NCI-H2227 (cell line): ENCODE results near the gene PGBD2.
"Not testable (repeated sequence)": the region's sequence is repeated elsewhere in the genome, so short reads cannot be mapped to it uniquely, and the experiment has no call there.

Source experiments
- DNase-seq: peaks from one replicate; lab custom pipeline; 2025; ENCODE audit not compliant: unreplicated experiment; lab: John Stamatoyannopoulos, UW

Gene PGBD2

DNA sequence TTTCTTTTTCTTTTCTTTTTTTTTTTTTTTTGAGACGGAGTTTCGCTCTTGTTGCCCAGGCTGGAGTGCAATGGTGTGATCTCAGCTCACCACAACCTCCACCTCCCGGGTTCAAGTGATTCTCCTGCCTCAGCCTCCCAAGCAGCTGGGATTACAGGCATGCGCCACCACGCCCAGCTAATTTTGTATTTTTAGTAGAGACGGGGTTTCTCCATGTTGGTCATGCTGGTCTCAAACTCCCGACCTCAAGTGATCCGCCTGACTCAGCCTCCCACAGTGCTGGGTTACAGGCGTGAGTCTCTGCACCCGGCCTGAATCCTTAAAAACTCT is 16.2 kb upstream of the PGBD2 start:
- DNase-seq, result not testable (repeated sequence)

DNA sequence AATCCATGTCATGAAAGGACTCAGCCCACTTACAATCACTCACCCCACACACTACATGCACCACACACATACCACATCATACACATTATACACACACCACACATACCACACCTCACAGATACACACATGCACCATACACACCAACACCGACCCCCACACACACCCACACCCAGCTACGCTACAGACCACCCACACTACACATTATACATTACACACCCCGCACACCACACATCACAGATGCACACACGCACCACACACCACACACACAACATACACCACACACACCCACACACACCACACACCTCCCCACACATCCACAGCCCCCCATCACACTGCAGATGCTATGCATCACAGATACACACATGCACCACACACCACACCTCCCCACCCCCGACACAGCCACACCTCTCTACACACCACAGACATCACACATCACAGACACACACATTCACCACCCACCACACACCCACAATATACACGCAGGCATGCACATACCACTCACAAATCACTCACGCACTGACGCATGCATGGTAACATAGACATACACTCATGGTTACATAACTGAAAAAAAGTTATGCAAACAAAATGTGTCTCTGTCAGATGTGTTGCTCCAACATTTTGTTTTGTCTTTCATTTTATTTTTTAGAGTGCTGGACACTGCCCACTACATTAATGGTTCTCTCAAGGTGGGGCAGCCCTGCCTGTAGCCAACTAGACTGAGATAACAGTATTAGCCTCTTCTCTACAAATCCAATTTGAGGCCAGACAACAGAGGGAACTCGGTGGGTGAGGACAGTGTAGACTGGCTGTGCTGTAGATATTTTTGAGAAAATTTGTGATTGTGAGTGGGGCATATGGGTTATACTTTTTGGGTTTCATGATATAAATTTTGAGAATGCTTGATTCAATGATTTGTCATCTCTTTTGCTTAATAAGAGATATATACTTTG is 15.2 kb upstream of the PGBD2 start:
- DNase-seq, result no peak

DNA sequence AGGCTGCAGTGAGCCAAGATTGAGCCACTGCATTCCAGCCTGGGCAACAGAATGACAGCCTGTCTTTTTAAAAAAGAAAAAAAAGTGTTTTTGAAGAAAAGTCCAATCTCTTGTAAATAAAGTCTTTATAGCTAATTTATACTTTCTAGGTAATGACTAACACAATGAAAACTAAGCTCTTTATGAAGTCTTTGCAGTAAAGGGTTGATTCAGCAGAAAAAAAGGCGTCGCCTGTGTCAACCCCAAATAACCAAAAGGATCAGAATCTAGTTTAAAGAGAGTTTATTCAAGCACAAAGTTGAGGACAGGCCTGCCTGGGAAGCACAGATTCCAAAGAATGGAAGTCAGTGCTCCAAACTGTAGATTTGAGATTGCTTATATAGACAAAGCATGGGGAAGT is 14.3 kb upstream of the PGBD2 start:
- DNase-seq, result no peak

- no peak for DNase-seq
Measured at GRCh38 chr1:248892590-248892989, 13.4 kb upstream of the PGBD2 start.

- no peak for DNase-seq
Measured at GRCh38 chr1:248894837-248895236, 11.2 kb upstream of the PGBD2 start.

DNA sequence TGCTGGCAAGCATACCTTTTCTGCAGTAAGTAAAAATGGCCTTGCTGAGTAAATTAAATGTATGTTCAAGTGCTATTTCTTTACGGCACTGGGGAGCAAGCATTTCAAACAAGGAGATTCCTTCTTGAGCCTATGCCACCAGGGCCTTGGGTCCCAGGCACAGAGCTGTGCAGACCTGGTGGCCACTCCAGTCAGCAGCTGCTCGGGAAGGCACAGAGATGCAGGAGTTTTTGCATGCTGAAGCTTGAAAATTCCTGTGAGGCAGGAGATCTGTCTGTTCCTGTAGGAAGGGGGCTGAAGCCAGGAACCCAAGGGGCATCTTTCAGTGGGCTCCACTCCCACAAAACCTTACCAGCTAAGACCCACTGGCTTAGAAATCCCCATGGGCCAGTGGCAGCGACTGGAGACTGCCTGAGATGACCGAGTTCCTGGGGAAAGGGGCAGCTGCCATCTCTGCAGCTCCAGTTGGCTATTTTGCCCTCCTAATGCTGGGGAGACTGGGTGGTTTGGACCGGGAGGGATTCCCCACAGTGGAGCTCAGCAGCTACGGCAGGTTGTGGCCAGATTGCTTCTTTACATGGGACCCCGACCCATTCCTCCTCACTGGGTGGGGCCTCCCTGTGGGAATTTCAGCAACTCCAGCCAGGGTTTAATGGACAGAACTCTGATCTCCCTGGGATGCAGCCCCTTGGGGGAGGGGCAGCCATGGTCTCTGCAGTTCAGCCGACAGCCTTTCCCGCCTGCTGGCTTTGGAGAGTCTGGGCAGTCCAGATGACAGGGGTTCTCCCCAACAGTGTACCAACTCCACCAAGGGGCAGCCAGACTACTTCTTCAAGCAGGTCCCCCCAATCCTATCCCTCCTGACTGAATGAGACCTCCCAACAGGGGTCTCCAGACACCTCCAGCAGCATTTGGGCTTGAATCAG is 8.4 kb upstream of the PGBD2 start:
- DNase-seq, result no peak

- no peak for DNase-seq
Measured at GRCh38 chr1:248900637-248901036, 5.4 kb upstream of the PGBD2 start.

DNA sequence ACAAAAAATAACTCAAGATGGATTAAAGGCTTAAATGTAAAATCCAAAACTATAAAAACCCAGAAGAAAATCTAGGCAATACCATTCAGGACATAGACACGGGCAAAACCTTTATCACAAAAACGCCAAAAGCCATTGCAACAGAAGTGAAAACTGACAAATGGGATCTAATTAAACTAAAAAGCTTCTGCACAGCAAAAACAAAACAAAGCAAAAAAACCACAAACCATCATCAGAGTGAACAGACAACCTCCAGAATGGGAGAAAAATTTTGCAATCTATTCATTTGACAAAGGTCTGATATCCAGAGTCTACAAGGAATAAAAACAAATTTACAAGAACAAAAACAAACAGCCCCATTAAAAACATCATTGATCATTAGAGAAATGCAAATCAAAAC is 4.5 kb upstream of the PGBD2 start:
- DNase-seq, result no peak

DNA sequence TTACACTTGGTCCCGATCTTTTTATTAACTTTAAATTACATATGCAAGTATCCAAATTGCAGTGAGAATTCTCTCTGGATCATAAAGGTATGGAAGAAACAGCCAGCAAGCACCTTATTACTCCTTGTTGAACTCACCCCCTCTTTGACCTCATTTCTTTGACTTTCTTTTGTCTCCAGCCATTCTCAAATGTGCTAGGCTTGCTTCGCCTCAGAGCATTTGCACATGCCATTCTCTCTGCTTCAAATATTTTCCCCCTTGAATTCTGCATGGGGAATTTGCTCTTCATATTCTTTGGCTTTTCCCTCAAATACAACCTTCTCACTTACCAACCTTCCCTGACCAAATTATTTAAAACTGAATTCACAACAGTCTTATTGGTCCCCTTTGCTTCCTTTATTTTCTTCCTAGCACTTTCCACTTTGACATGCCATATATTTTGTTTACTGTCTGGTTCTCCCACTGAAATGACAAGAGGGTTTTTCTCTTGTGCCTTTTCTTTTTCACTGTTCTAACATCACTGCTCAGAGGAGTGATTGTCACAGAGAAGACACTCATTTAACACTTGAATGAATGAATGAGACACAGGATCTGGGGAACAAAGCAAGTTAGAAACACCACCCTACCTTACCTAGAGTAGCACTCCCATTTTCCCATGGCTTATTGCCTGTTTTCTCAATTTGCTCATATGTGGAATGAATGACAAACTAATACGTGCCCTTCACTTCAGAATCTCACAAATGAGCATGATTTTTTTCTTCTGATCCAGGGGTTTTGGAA is 1.4 kb upstream of the PGBD2 start:
- DNase-seq, result no peak

GRCh38 chr1:248905662-248906008 is 400 bp upstream of the PGBD2 start:
- DNase-seq, result no peak

DNA sequence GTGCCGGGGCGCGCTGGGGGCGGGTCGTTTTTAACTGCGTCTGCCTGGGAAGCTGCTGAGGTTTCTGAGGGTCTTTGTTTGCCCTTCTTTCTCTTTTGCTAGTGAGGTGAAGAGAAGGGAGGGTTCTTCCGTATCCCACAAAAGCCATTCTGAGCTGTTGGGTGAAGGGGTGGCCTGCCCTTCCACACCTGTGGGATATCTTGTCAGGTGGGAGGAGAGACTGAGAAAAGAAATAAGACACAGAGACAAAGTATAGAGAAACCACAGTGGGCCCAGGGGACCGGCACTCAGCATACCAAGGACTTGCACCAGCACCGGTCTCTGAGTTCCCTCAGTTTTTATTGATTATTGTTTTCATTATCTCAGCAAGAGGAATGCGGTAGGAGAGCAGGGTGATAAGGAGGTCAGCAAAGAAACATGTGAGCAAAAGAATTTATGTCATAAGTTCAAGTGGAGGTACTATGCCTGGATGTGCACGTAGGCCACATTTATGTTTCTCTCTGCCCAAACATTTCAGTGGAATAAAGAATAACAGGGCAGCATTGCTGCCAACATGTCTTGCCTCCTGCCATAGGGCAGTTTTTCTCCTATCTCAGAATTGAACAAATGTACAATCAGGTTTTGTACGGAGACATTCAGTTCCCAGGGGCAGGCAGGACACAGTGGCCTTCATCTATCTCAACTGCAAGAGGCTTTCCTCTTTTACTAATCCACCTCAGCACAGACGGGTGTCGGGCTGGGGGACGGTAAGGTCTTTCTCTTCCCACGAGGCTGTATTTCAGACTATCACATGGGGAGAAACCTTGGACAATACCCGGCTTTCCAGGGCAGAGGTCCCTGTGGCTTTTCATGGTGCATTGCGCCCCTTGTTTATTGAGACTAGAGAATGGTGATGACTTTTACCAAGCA is 972 bp downstream of the PGBD2 start:
- DNase-seq, result peak; percentile 26

GRCh38 chr1:248910761-248911160 is 4.7 kb downstream of the PGBD2 start:
- DNase-seq, result no peak

GRCh38 chr1:248913933-248914332 is 7.9 kb downstream of the PGBD2 start:
- no peak for DNase-seq

DNA sequence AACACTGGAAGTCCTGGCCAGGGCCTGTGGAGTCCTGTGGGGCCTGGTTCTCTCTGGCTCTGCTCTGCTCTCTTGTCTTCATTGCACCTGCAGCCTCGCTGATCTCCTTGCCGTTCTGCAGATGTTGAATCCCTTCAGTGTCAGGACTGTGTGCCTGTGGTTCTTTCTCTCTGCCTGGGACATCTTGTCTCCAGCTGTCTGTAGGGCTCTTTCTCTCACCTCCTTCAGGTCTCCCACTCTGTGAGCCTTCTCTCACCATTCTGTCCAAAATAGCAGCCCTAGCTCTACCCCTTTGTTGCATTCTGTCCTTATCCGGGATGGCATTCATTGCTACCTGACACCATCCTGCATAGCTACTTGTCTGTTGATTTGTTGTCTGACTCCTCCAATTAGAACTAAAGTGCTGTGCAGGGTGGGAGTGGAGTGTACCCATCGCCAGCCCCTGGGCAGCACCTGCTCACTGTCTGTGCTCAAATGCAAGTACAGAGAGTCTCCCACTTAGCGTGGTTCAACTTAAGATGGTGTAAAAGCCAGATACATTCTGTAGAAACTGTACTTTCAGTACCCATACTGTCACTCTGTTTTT is 8.9 kb downstream of the PGBD2 start:
- DNase-seq, result no peak

DNA sequence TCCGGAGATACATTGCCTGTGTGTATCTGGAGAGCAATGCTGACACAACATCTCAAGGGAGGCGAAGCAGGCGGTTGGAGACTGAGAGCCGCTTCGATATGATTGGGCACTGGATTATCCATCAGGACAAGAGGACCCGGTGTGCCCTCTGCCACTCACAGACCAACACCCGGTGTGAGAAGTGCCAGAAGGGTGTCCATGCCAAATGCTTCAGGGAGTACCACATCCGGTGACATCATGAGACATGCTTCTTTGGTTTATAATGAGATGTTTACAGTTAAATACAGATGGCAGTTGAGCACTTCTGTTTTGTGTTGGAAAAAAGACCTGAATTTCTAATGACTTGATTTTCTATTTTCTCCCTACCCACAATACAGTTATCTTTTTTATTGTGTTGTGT is 12.1 kb downstream of the PGBD2 start:
- DNase-seq, result no peak

DNA sequence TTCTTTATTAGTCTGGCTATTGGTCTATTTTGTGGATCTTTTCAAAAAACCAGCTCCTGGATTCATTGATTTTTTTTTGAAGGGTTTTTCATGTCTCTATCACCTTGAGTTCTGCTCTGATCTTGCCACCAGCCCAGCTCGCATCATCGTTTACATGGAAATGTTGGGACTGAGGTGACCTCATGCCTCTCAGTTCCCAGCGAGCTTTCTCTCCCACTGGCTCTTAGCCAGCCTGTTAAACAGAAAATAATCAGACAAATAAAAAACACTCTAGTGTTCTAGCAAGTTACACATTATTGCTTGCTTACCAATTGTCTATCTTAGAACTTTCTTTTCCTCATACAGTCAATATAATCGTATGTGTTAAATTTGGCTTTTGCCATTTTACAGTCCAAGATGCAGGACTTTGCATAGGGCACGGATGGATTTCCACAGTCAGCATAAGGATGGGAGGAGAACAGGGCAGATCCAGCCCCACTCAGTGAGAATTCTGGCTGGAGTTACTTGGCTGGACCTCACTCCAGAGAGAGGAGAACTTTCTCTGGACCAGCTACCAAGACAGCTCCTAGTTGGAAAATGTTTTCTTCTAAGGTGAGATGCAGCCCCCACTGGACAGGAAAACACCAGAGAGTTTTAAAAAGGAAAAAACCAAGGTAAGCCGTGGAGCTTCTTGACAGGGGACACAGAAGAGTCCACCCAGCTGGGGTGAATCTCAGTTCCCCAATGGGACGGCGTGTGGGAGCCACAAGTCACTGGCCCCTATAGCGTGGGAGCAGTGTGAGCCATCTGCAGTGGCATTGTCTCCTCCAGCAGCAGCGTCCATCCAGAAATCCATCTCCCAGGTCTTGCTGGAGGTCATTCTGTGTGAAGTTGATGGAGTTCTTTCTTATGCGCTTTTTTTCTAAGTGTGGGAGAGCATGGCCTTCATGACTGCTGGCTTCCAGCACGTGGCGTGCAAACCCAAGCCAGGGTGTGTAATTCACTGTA is 17.6 kb downstream of the PGBD2 start:
- DNase-seq, result no peak

- peak; percentile 61 for DNase-seq
Measured at GRCh38 chr1:248924696-248925532, 18.9 kb downstream of the PGBD2 start.

- DNase-seq, result not testable (repeated sequence)
Measured at GRCh38 chr1:248925859-248926258, 19.8 kb downstream of the PGBD2 start.
